ENCODE results near the gene UGT1A1. TPM values are rescaled to one million over a fixed set of nuclear protein-coding genes. Genes with fewer than 3 reads are reported as not detected.

UGT1A1 gene
- total and polyA plus RNA-seq, 2 donors (not counting 3 experiments of a cell fraction or from before 2014, with no cell fraction given): not detected

- peaks cover 1 to 6% of the 10 kb centered on the region in 2 experiments for H3K27me3 ChIP-seq (ENCODE audit: control insufficient read depth in 2 of 2, insufficient read depth in 2 of 2, low read length in 2 of 2)
- FAIRE-seq (no peak), DNase-seq (ENCODE audit: low read depth, low spot score) (no peak)
- TF ChIP-seq POLR2A (IDR thresholded peaks at IDR 0.05; ENCODE audit: low read depth, low read length): no peak
- TF ChIP-seq JUN (IDR thresholded peaks at IDR 0.05; ENCODE audit: borderline replicate concordance, insufficient read depth, insufficient read length, low read depth): no peak
- TF ChIP-seq EZH2 (IDR thresholded peaks at IDR 0.05; ENCODE audit: borderline replicate concordance, low read depth, low read length, severe bottlenecking): no peak
- no peak for TF ChIP-seq MYC (IDR thresholded peaks at IDR 0.05; ENCODE audit: low read depth, low read length)
- TF ChIP-seq FOS (IDR thresholded peaks at IDR 0.05; ENCODE audit: borderline replicate concordance, insufficient read depth, low read length): no peak
- no peak for TF ChIP-seq CTCF (IDR thresholded peaks at IDR 0.05; ENCODE audit: extremely low read depth in 1 of 2, insufficient read depth in 1 of 2, low read depth in 1 of 2, low read length in 2 of 2)
- H3K4me2 ChIP-seq (ENCODE audit: insufficient read depth, low read length): no peak overlapping the region
- intact Hi-C loops (cut with micrococcal nuclease) (no loop called here), dilution Hi-C loops (cut with MboI; ENCODE audit: extremely low pct_ligation_motif_present, low sequenced_read_pairs) (no loop called here)
- H4K20me1 ChIP-seq (replicated peaks; ENCODE audit: control insufficient read depth, extremely low read depth, insufficient read depth, low read length): no peaks in the 10 kb centered on the region
- H2AFZ ChIP-seq (ENCODE audit: low read depth, low read length): no peak overlapping the region
- no peaks in the 10 kb centered on the region for H3K79me2 ChIP-seq (ENCODE audit: control insufficient read depth, insufficient read depth, low read length)
- H3K36me3 ChIP-seq (ENCODE audit: control insufficient read depth in 2 of 2, extremely low read depth in 1 of 2, insufficient read depth in 2 of 2, low read length in 2 of 2): no peaks in the 10 kb centered on the region
- BruUV-seq (replicated peaks): no TSS peak
- ChIA-PET CTCF (interaction anchor here (1.6 kb wide), 1 partner anchor 25 kb away, joined by 3 read pairs; no protein-coding TSS in a partner anchor), POLR2A (no interaction called here)
- no peak overlapping the region for H3K27ac ChIP-seq (ENCODE audit: insufficient read depth, low read depth, low read length)
- no peaks in the 10 kb centered on the region for H3K9me3 ChIP-seq (replicated peaks; ENCODE audit: control insufficient read depth, insufficient read depth, low read length)
- no peaks in the 10 kb centered on the region for H3K4me1 ChIP-seq (ENCODE audit: control insufficient read depth, extremely low read depth, insufficient read depth, low read length)
- no peak overlapping the region for H3K9ac ChIP-seq (replicated peaks; ENCODE audit: extremely low read depth, insufficient read depth, low read length)
- no peak overlapping the region for H3K4me3 ChIP-seq (replicated peaks in 1 of 3; ENCODE audit: insufficient read depth in 1 of 3, low read depth in 1 of 3, low read length in 3 of 3)
- H3K9me1 ChIP-seq (replicated peaks; ENCODE audit: control insufficient read depth, extremely low read depth, insufficient read depth, low read length): no peaks in the 10 kb centered on the region
These were observed 4.2 kb downstream of the UGT1A1 start for GRCh38 chr2:233764264-233764663.

GRCh38 chr2:233764761-233765160 is 4.7 kb downstream of the UGT1A1 start:
- H3K79me2 ChIP-seq (ENCODE audit: control insufficient read depth, insufficient read depth, low read length): no peaks in the 10 kb centered on the region
- H3K4me3 ChIP-seq (replicated peaks in 1 of 3; ENCODE audit: insufficient read depth in 1 of 3, low read depth in 1 of 3, low read length in 3 of 3): no peak overlapping the region
- no peak overlapping the region for H2AFZ ChIP-seq (ENCODE audit: low read depth, low read length)
- ChIA-PET POLR2A (no interaction called here), CTCF (interaction anchor here (1.6 kb wide), 1 partner anchor 26 kb away, joined by 3 read pairs; no protein-coding TSS in a partner anchor)
- no peak for TF ChIP-seq CTCF (IDR thresholded peaks at IDR 0.05; ENCODE audit: extremely low read depth in 1 of 2, insufficient read depth in 1 of 2, low read depth in 1 of 2, low read length in 2 of 2)
- H3K27me3 ChIP-seq (ENCODE audit: control insufficient read depth in 2 of 2, insufficient read depth in 2 of 2, low read length in 2 of 2): peaks cover 1 to 6% of the 10 kb centered on the region in 2 experiments
- no peaks in the 10 kb centered on the region for H3K9me1 ChIP-seq (replicated peaks; ENCODE audit: control insufficient read depth, extremely low read depth, insufficient read depth, low read length)
- no peak overlapping the region for H3K9ac ChIP-seq (replicated peaks; ENCODE audit: extremely low read depth, insufficient read depth, low read length)
- no peaks in the 10 kb centered on the region for H3K9me3 ChIP-seq (replicated peaks; ENCODE audit: control insufficient read depth, insufficient read depth, low read length)
- H3K4me1 ChIP-seq (ENCODE audit: control insufficient read depth, extremely low read depth, insufficient read depth, low read length): no peaks in the 10 kb centered on the region
- BruUV-seq (replicated peaks): no TSS peak
- H3K27ac ChIP-seq (ENCODE audit: insufficient read depth, low read depth, low read length): no peak overlapping the region
- H3K36me3 ChIP-seq (ENCODE audit: control insufficient read depth in 2 of 2, extremely low read depth in 1 of 2, insufficient read depth in 2 of 2, low read length in 2 of 2): no peaks in the 10 kb centered on the region
- no peaks in the 10 kb centered on the region for H4K20me1 ChIP-seq (replicated peaks; ENCODE audit: control insufficient read depth, extremely low read depth, insufficient read depth, low read length)
- DNase-seq (ENCODE audit: low read depth, low spot score) (no peak), FAIRE-seq (no peak)
- no peak overlapping the region for H3K4me2 ChIP-seq (ENCODE audit: insufficient read depth, low read length)
- intact Hi-C loops (cut with micrococcal nuclease) (no loop called here), dilution Hi-C loops (cut with MboI; ENCODE audit: extremely low pct_ligation_motif_present, low sequenced_read_pairs) (no loop called here)

Data from endothelial cell of umbilical vein (primary cell).